Medulla oblongata (tissue), 1 donor: Measurements from ENCODE around the gene ELAVL2.

ENCODE experiments used
- DNase-seq: peaks from one replicate; pipeline ENCODE4 v3.0.0-alpha.2; 2015; ENCODE audit errors: extremely low spot score

The ELAVL2 gene

GRCh38 chr9:23821375-23822181, 4.5 kb downstream of the ELAVL2 start:
- DNase-seq: no peak

- no peak for DNase-seq
Observed at GRCh38 chr9:23820451-23821374, 5.3 kb downstream of the ELAVL2 start.

- DNase-seq: no peak
Observed at GRCh38 chr9:23819403-23819802, 6.6 kb downstream of the ELAVL2 start.

GRCh38 chr9:23814243-23814642, 11.8 kb downstream of the ELAVL2 start:
- no peak for DNase-seq

- no peak for DNase-seq
Observed at GRCh38 chr9:23812673-23813072, 13.4 kb downstream of the ELAVL2 start.

GRCh38 chr9:23811633-23812032, 14.4 kb downstream of the ELAVL2 start:
- DNase-seq: no peak

GRCh38 chr9:23803216-23803615, 22.8 kb downstream of the ELAVL2 start:
- no peak for DNase-seq

GRCh38 chr9:23801523-23801922, 24.5 kb downstream of the ELAVL2 start:
- no peak for DNase-seq

- no peak for DNase-seq
Observed at GRCh38 chr9:23799521-23799920, 26.5 kb downstream of the ELAVL2 start.

GRCh38 chr9:23798325-23798724, 27.7 kb downstream of the ELAVL2 start:
- DNase-seq: no peak

GRCh38 chr9:23796209-23796608, 29.8 kb downstream of the ELAVL2 start:
- no peak for DNase-seq

- DNase-seq: no peak
Observed at GRCh38 chr9:23790351-23791260, 35.4 kb downstream of the ELAVL2 start.

- no peak for DNase-seq
Observed at GRCh38 chr9:23789529-23790254, 36.3 kb downstream of the ELAVL2 start.

GRCh38 chr9:23784962-23785361, 41.1 kb downstream of the ELAVL2 start:
- DNase-seq: no peak

- DNase-seq: no peak
Observed at GRCh38 chr9:23783509-23783908, 42.5 kb downstream of the ELAVL2 start.

GRCh38 chr9:23779220-23779619, 46.8 kb downstream of the ELAVL2 start:
- no peak for DNase-seq

- no peak for DNase-seq
Observed at GRCh38 chr9:23777328-23777727, 48.7 kb downstream of the ELAVL2 start.

- no peak for DNase-seq
Observed at GRCh38 chr9:23775549-23775948, 50.5 kb downstream of the ELAVL2 start.

- DNase-seq: no peak
Observed at GRCh38 chr9:23774266-23774665, 51.8 kb downstream of the ELAVL2 start.

- no peak for DNase-seq
Observed at GRCh38 chr9:23772385-23772783, 53.7 kb downstream of the ELAVL2 start.

- no peak for DNase-seq
Observed at GRCh38 chr9:23771746-23772384, 54.2 kb downstream of the ELAVL2 start.
